Kidney (tissue), 14 donors: Measurements from ENCODE around the gene DLX5. TPM values are rescaled to one million over a fixed set of nuclear protein-coding genes. Genes with fewer than 3 reads are reported as not detected.

Experiments
- DNase-seq, 5 donors: peaks; one replicate each; pipeline ENCODE4 v3.0.0-alpha.2; 2013 to 2020
- FAIRE-seq: peaks from 2 replicates; lab custom pipeline; 2012; peaks lifted over from hg19 to GRCh38; lab: Jason Lieb, UNC
- H3K27ac ChIP-seq, 2 donors: one replicate each; pipeline ENCODE4 v1.7.0; 2013; ENCODE audit warnings: low read depth in 2 of 2, low read length in 2 of 2, inconsistent platforms in 1 of 2
- H3K27me3 ChIP-seq: one replicate; pipeline ENCODE4 v1.7.1; 2013; ENCODE audit warnings: low read length, inconsistent platforms; ENCODE audit not compliant: control insufficient read depth, insufficient read depth
- H3K36me3 ChIP-seq, 3 donors: one replicate each; pipeline versions ENCODE4 v1.7.0 to v1.7.1; 2013; ENCODE audit warnings: low read length in 3 of 3, control low read depth in 1 of 3, inconsistent platforms in 1 of 3; ENCODE audit not compliant: insufficient read depth in 3 of 3, control insufficient read depth in 2 of 3
- H3K4me1 ChIP-seq, 3 donors: one replicate each; pipeline versions ENCODE4 v1.7.0 to v1.7.1; 2013; ENCODE audit warnings: low read length in 3 of 3, inconsistent platforms in 1 of 3, low read depth in 1 of 3; ENCODE audit not compliant: control insufficient read depth in 2 of 3, insufficient read depth in 2 of 3
- H3K4me3 ChIP-seq, 3 donors: one replicate each; pipeline versions ENCODE4 v1.7.0 to v1.8.1; 2013; ENCODE audit warnings: low read length in 3 of 3, control low read depth in 1 of 3, inconsistent platforms in 1 of 3
- H3K9ac ChIP-seq, 3 donors: one replicate each; pipeline versions ENCODE4 v1.7.0 to v1.7.1; 2013; ENCODE audit warnings: low read length in 3 of 3, control low read depth in 1 of 3, inconsistent platforms in 1 of 3
- H3K9me3 ChIP-seq, 3 donors: one replicate each; pipeline versions ENCODE4 v1.7.0 to v1.7.1; 2013; ENCODE audit warnings: low read length in 3 of 3, control low read depth in 1 of 3, inconsistent platforms in 1 of 3; ENCODE audit not compliant: control insufficient read depth in 2 of 3, insufficient read depth in 1 of 3
- CTCF ChIP-seq: IDR thresholded peaks from 3 replicates; pipeline ENCODE4 v1.5.1; 2012; ENCODE audit warnings: mild to moderate bottlenecking, moderate library complexity, borderline replicate concordance; ENCODE audit not compliant: insufficient read depth; ENCODE audit errors: extremely low read depth
- intact Hi-C: fragments of 100-400 bp; cut with DNase I; formaldehyde crosslinking; loops from one replicate; pipeline ENCODE4 v1.11.1; 2022
- polyA plus RNA-seq: library from polyadenylated mRNA; stranded (reverse); fragments of 350-450 nt; fragmentation: Illumina TruSeq; extraction: RNeasy Lipid Tissue Mini Kit (QIAGEN cat#74804); gene quantifications from one replicate; pipeline ENCODE4 v1.2.3, GENCODE V29; 2014; ENCODE audit warnings: low read depth, low replicate concordance; ENCODE audit not compliant: insufficient read depth
- total RNA-seq: library from RNA; stranded (reverse); fragmentation: NEBNext Ultra II Directional; extraction: Animal tissue kit (Norgen Biotek cat#: 25700); gene quantifications from one replicate; pipeline ENCODE4 v1.2.1, GENCODE V29; 2021
- donor health status: control.
- donor health status: control.
- donor health status: control.
- donor health status: control.
- donor health status: control.
- donor health status: DM: yes; HTN: yes; CAD: no.
- donor health status: Normal renal cell carcinoma (clear cell type).

The DLX5 gene
- total and polyA plus RNA-seq, 2 donors from 2014 or later: 0.82 TPM; not detected in 1

DNA sequence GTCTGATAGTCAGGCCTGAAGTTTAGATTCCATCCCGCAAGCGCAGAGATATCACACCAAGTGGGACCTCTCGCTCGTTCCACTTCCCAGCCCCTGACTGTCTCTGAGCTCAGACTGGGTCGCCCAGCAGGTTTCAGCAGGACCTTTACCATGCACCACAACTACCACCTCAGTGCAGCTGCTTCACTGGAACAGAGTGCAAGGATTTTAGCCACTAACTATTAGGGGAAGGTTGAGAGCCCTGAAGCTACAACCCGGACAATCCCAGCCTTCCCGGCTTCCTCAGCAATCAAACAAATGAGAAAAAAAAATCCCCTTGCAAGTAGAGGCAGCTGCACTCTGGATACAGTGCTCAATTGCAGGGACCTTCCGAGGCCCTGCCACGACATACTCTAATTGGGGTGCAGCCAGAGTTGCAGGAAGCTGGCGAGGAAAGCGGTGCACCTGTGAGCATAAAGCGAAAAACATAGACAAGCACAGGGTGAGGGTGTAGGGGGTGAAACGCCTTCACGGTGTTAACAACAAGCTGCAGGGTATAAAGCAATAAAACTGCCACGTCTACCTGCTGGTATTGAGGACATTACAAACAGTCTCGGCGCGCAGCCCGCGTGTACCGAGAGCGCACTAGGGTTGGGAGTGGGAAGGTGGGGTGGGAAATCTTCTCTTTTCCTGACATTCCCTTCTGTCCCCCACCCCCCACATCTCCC, 21.9 kb downstream of the DLX5 start:
- Histone ChIP-seq H3K4me3 (no peak overlapping the region), H3K36me3 (no peaks in the 10 kb centered on the region), H3K27ac (no peak overlapping the region), H3K9ac (no peak overlapping the region), H3K9me3 (no peaks in the 10 kb centered on the region), H3K27me3 (peaks cover 87% of the 10 kb centered on the region), H3K4me1 (peaks cover 0 to 5% (median 0%) of the 10 kb centered on the region in 3 donors)
- intact Hi-C loops: no loop called here
- peak in 2 of 5 donors; percentile 27 to 39 for DNase-seq
- FAIRE-seq: no peak
- TF ChIP-seq CTCF: no peak

DNA sequence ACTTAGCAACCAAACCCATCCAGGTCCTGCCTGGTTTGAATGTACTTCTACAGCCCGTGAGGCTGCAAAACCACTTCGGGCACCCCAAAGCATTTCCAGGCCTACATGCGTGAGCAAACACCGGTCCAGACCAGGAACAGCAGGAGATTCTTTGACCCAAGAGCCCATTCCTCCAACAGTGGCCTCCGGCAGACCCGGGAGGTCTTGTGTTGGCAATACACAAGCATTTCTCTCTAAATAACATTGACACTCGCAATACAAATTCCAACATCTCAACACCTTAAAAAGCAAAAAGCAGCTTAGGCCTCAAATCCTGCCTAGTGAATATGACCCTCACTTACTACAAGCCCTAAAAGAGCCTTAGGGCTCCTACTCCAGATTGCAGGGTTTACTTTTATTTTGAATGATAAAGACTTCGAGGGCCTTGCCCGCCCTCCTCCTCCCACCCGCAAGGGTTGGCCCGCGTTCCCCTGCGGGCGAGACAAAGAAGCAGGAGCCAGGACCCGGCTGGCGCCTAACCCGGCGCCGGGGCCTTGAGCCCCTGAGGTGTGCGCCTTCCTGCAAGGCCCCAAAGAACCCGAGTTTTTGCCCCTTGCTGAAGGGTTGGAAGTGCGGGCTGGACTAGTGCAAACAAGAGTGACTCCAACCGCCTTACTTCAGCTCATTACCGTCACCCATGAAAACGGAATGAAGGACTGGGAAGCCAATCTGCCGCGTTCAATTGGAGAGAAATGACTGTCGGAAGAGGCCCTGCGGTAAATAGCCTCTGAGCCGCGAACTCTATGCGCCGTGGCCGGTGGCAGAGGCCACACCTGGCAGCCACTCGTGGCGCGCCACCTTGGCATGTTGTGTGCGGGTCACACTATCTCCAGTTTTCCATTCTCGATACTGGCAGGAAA, 22.7 kb downstream of the DLX5 start:
- Histone ChIP-seq H3K4me1 (peaks cover 0 to 5% (median 0%) of the 10 kb centered on the region in 3 donors), H3K9ac (no peak overlapping the region), H3K36me3 (no peaks in the 10 kb centered on the region), H3K27ac (no peak overlapping the region), H3K9me3 (no peaks in the 10 kb centered on the region), H3K27me3 (peaks cover 86% of the 10 kb centered on the region), H3K4me3 (no peak overlapping the region)
- TF ChIP-seq CTCF: no peak
- no peak for FAIRE-seq
- peak in 2 of 5 donors; percentile 4 to 37 for DNase-seq
- intact Hi-C loops: no loop called here

DNA sequence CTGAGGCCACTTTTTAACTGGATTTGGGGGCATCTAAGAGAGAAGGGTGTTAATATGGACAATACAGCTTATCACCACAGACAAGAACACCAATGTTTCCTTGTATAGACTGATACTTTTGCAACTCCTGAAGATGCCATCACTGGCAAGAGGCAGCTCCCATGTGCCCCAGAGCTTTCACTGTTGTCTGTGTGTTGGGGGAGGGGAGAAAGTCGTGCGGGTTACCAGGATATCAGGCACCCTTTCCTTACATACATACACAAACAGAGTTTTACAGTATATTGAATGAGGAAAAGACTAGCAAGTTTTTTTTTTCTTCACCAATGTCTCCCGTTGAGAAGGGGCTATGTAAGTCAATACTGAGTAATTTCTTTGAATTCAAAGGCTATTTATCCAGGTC, 23.4 kb downstream of the DLX5 start:
- no peaks in the 10 kb centered on the region for H3K9me3 ChIP-seq
- TF ChIP-seq CTCF: no peak
- H3K36me3 ChIP-seq: no peaks in the 10 kb centered on the region
- no peak overlapping the region for H3K9ac ChIP-seq
- intact Hi-C loops: no loop called here
- H3K4me1 ChIP-seq: peaks cover 0 to 3% (median 0%) of the 10 kb centered on the region in 3 donors
- no peak overlapping the region for H3K4me3 ChIP-seq
- no peak for DNase-seq
- FAIRE-seq: no peak
- no peak overlapping the region for H3K27ac ChIP-seq
- H3K27me3 ChIP-seq: peaks cover 89% of the 10 kb centered on the region
